ENCODE results near the gene DESI2. TPM values are rescaled to one million over a fixed set of nuclear protein-coding genes. Genes with fewer than 3 reads are reported as not detected.

The DESI2 gene
- total RNA-seq, 3 donors from 2014 or later (not counting 1 experiment from before 2014, with no cell fraction given) = 24.1 to 30.5 (median 25.4) TPM

- Histone ChIP-seq H3K4me3 (ENCODE audit: low read length) (no peak overlapping the region), H3K27me3 (ENCODE audit: control insufficient read depth, insufficient read depth, low read length) (no peaks in the 10 kb centered on the region), H3K36me3 (ENCODE audit: control insufficient read depth, insufficient read depth, low read length) (no peaks in the 10 kb centered on the region), H3K27ac (ENCODE audit: low read length) (no peak overlapping the region), H3K4me1 (ENCODE audit: control insufficient read depth, insufficient read depth, low read length) (no peaks in the 10 kb centered on the region), H3K9me3 (ENCODE audit: control insufficient read depth, insufficient read depth, low read length) (no peaks in the 10 kb centered on the region)
- Mint-ChIP-seq H3K27ac (no peak overlapping the region), H3K4me3 (no peak overlapping the region), H3K27me3 (ENCODE audit: low read depth in 2 of 2) (peaks cover 18 to 22% of the 10 kb centered on the region in 2 donors), H3K36me3 (no peaks in the 10 kb centered on the region), H3K9me3 (no peaks in the 10 kb centered on the region), H3K4me1 (no peaks in the 10 kb centered on the region)
- ATAC-seq (no peak), DNase-seq (no peak)
- intact Hi-C loops (cut with micrococcal nuclease) = no loop called here
- no peak for TF ChIP-seq CTCF (IDR thresholded peaks at IDR 0.05)
These were observed 13.4 kb upstream of the DESI2 start for GRCh38 chr1:244639561-244639960.

GRCh38 chr1:244640917-244641316 lies 12.0 kb upstream of the DESI2 start:
- H3K9me3 ChIP-seq (ENCODE audit: control insufficient read depth, insufficient read depth, low read length) = no peaks in the 10 kb centered on the region
- no peak for TF ChIP-seq CTCF (IDR thresholded peaks at IDR 0.05)
- no peak overlapping the region for H3K27ac Mint-ChIP-seq
- no peaks in the 10 kb centered on the region for H3K36me3 ChIP-seq (ENCODE audit: control insufficient read depth, insufficient read depth, low read length)
- intact Hi-C loops (cut with micrococcal nuclease) = no loop called here
- H3K4me1 Mint-ChIP-seq = no peaks in the 10 kb centered on the region
- no peak overlapping the region for H3K27ac ChIP-seq (ENCODE audit: low read length)
- ATAC-seq (no peak), DNase-seq (no peak)
- H3K27me3 Mint-ChIP-seq (ENCODE audit: low read depth in 2 of 2) = peaks cover 21 to 22% of the 10 kb centered on the region in 2 donors
- H3K9me3 Mint-ChIP-seq = no peaks in the 10 kb centered on the region
- H3K4me3 Mint-ChIP-seq = no peak overlapping the region
- H3K36me3 Mint-ChIP-seq = no peaks in the 10 kb centered on the region
- H3K4me3 ChIP-seq (ENCODE audit: low read length) = no peak overlapping the region
- no peaks in the 10 kb centered on the region for H3K27me3 ChIP-seq (ENCODE audit: control insufficient read depth, insufficient read depth, low read length)
- no peaks in the 10 kb centered on the region for H3K4me1 ChIP-seq (ENCODE audit: control insufficient read depth, insufficient read depth, low read length)
- WGBS (ENCODE audit: insufficient coverage) = 87% methylated on average over 6 of the region's 6 CpGs

GRCh38 chr1:244642526-244642925 lies 10.4 kb upstream of the DESI2 start:
- Histone ChIP-seq H3K36me3 (ENCODE audit: control insufficient read depth, insufficient read depth, low read length) (no peaks in the 10 kb centered on the region), H3K4me3 (ENCODE audit: low read length) (no peak overlapping the region), H3K27ac (ENCODE audit: low read length) (no peak overlapping the region), H3K27me3 (ENCODE audit: control insufficient read depth, insufficient read depth, low read length) (no peaks in the 10 kb centered on the region), H3K4me1 (ENCODE audit: control insufficient read depth, insufficient read depth, low read length) (no peaks in the 10 kb centered on the region), H3K9me3 (ENCODE audit: control insufficient read depth, insufficient read depth, low read length) (no peaks in the 10 kb centered on the region)
- no peak for TF ChIP-seq CTCF (IDR thresholded peaks at IDR 0.05)
- H3K27me3 Mint-ChIP-seq (ENCODE audit: low read depth in 2 of 2) = peaks cover 21 to 22% of the 10 kb centered on the region in 2 donors
- H3K36me3 Mint-ChIP-seq = no peaks in the 10 kb centered on the region
- intact Hi-C loops (cut with micrococcal nuclease) = no loop called here
- H3K4me3 Mint-ChIP-seq = no peak overlapping the region
- H3K9me3 Mint-ChIP-seq = no peaks in the 10 kb centered on the region
- WGBS (ENCODE audit: insufficient coverage) = 90% methylated on average over 16 of the region's 16 CpGs
- no peak for DNase-seq
- ATAC-seq = no peak
- H3K27ac Mint-ChIP-seq = no peak overlapping the region
- no peaks in the 10 kb centered on the region for H3K4me1 Mint-ChIP-seq

- Histone ChIP-seq H3K27me3 (ENCODE audit: control insufficient read depth, insufficient read depth, low read length) (no peaks in the 10 kb centered on the region), H3K4me1 (ENCODE audit: control insufficient read depth, insufficient read depth, low read length) (no peaks in the 10 kb centered on the region), H3K36me3 (ENCODE audit: control insufficient read depth, insufficient read depth, low read length) (no peaks in the 10 kb centered on the region), H3K4me3 (ENCODE audit: low read length) (no peak overlapping the region), H3K9me3 (ENCODE audit: control insufficient read depth, insufficient read depth, low read length) (no peaks in the 10 kb centered on the region), H3K27ac (ENCODE audit: low read length) (no peak overlapping the region)
- no peaks in the 10 kb centered on the region for H3K4me1 Mint-ChIP-seq
- no peak overlapping the region for H3K27ac Mint-ChIP-seq
- no peak for ATAC-seq
- no peak for TF ChIP-seq CTCF (IDR thresholded peaks at IDR 0.05)
- intact Hi-C loops (cut with micrococcal nuclease) = no loop called here
- H3K27me3 Mint-ChIP-seq (ENCODE audit: low read depth in 2 of 2) = peaks cover 21 to 22% of the 10 kb centered on the region in 2 donors
- H3K36me3 Mint-ChIP-seq = no peaks in the 10 kb centered on the region
- no peak for DNase-seq
- 92% methylated on average over 14 of the region's 14 CpGs for WGBS (ENCODE audit: insufficient coverage)
- no peak overlapping the region for H3K4me3 Mint-ChIP-seq
- no peaks in the 10 kb centered on the region for H3K9me3 Mint-ChIP-seq
These were observed 9.9 kb upstream of the DESI2 start for GRCh38 chr1:244642988-244643387.
